HG03196 (cell line): ENCODE results near the gene PRRG2.

ENCODE experiments used
- ATAC-seq: cut with Tn5 transposase; IDR thresholded peaks from one replicate; pipeline ENCODE4 v1.9.1; 2021; ENCODE audit not compliant: unreplicated experiment

Gene PRRG2

DNA sequence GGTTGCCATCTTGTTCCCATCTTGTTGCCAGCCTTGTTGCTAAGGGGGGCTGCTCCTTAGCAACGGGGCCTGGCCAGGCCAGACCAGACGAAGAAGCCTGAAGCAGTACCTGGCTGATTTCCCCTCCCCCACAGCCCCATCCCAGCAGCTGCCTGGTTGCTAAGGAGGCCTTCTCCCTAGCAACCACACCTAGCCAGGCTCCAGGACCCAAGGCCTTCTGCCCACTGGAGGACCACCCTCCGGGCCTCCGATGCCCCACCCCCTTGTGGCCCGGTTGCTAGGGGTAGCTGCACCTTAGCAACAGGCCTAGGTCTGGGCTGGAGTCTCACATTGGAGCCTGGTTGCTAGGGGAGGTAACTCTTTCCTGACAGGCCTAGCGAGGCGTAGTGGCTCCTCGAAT, 3.9 kb downstream of the PRRG2 start:
- no peak for ATAC-seq

DNA sequence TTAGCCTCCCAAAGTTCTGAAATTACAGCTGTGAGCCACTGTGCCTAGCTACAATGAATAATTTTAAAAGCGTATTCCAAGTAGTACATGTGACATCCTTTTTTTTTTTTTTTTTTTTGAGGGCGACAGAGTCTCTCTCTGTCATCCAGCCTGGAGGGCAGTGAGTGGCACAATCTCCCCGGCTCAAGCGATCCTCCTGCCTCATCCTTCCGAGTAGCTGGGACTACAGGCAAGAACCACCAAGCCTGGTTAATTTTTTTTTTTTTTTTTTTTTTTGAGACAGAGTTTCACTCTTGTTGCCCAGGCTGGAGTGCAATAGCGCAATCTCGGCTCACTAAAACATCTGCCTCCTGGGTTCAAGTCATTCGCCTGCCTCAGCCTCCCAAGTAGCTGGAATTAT, 6.1 kb downstream of the PRRG2 start:
- ATAC-seq, result no peak

GRCh38 chr19:49588365-49589122, 7.4 kb downstream of the PRRG2 start:
- ATAC-seq, result no peak

DNA sequence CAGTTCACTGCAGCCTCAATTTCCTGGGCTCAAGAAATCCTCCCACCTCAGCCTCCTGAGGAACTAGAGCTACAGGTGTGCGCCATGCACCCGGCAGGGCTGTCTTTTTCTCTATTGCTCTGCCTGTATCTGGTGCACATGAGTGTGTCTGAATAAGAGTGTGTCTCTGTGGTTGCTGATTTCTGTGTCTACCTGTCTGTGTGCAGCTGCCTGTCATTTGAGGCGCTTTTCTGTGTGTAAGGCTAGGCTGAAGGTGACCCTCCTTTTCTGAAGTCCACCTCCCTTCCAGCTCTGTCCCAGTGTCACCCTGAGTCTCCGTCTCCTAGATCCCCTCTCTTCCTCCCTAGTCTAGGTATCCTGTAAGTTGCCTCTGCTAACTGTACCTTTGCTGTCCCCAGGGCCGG, 8.4 kb downstream of the PRRG2 start:
- ATAC-seq, result no peak

- peak; percentile 57 for ATAC-seq
Observed at GRCh38 chr19:49590071-49590970, 9.2 kb downstream of the PRRG2 start.

GRCh38 chr19:49590971-49591730, 10.0 kb downstream of the PRRG2 start, which contains the start of gene PRR12:
Gene PRR12, plus strand, starts transcription at chr19:49591182. Its CDS starts 473 bp downstream, at chr19:49591655.
- ATAC-seq, result no peak

DNA sequence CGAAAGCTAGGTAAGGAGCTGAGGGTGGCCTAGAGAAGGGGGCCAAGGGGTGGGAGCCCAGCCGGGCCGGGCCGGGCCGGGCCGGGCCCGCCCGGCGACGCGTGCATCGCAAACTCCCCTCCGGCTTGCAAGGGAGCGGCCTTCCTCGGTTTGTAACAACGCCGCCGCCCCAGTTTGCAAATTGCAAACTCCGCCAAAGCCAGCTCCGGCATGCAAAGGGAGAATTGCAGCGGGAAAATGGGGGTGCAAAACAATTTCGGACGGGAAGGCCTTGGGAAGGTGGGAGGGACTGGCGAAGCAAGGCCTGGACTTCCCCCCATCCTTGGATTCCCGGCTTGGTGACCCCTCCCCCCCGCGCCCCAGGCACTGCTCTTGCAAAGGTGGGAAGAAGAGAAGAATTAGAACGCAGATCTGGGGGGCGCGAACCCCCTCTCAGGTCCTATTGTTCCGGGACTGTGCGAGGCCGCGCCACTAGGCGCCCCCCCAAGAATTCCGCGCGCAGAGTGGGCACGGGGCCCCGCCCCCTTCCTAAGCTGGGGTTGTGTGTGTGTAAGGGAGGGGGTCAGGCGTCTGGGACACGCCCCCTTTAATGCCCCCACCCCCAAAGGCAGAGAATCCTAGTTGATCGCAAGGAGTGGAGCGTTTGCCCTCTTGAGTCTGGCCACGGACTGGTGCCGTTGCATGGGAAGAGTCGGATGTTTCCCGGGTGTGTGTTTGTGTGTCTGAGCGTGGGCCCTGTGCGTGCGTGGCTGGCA, 10.8 kb downstream of the PRRG2 start:
- ATAC-seq, result no peak

DNA sequence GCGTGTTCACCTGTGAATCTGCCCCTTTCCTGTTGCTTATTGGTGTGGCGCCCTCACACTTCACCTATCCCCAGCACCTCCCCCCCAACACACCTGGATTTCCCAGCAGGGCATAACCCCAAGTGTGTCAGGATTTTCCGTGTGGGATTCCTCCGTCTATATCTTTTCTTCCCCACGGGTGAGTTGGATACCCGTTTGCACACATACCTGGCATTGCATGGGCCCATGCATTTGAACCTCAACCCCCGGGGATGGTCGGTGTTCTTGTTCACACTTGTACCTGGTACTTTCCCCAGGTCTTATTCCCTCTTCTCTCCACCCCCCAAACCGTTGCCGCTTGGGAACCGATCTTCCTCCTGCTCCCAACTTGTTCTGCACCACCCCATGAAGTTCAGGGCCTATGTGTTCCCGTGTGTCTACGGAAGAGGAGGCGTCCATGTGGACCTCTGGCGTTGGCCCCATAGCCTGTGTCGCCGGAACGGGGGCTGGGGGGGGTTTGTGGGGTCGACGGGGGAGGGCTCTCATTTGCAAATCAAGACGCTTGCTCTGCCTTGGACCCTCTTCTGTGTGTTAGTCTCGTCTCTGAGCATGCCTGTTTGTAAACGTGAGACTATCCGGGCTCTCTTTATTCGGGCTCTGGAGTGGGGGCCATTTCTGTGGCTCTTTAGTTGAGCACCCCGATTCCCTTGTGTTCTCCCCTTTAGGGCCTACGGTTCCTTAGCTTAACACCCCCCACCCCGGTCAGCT, 11.5 kb downstream of the PRRG2 start:
- no peak for ATAC-seq

- peak; percentile 32 for ATAC-seq
Observed at GRCh38 chr19:49593233-49594113, 12.4 kb downstream of the PRRG2 start.

GRCh38 chr19:49594157-49594992, 13.3 kb downstream of the PRRG2 start:
- no peak for ATAC-seq

GRCh38 chr19:49594993-49595818, 14.1 kb downstream of the PRRG2 start:
- ATAC-seq, result no peak

DNA sequence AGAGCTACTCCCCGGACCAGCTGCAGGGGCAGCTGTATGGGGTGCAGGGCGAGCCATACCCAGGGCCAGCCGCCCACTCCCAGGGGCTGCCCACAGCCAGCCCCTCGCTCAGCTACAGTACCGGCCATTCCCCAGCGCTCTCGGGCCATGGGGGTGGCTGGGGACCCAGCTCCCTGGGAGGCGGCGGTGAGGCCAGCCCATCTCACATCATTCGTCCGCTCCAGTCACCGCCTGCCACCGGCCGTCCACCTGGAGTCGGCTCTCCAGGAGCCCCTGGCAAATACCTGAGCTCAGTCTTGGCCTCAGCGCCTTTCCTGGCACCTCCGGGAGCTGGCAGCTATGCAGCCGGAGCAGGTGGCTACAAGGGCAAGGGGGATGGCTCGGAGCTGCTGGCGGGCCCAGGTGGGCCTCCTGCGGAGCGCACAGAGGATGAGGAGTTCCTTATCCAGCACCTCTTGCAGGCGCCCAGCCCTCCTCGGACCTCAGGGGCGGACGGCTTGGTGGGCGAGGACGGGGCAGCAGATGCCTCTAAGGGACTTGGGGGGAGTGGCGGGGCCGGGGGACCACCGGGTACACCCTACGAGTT, 14.8 kb downstream of the PRRG2 start:
- no peak for ATAC-seq

- no peak for ATAC-seq
Observed at GRCh38 chr19:49596407-49596806, 15.3 kb downstream of the PRRG2 start.

DNA sequence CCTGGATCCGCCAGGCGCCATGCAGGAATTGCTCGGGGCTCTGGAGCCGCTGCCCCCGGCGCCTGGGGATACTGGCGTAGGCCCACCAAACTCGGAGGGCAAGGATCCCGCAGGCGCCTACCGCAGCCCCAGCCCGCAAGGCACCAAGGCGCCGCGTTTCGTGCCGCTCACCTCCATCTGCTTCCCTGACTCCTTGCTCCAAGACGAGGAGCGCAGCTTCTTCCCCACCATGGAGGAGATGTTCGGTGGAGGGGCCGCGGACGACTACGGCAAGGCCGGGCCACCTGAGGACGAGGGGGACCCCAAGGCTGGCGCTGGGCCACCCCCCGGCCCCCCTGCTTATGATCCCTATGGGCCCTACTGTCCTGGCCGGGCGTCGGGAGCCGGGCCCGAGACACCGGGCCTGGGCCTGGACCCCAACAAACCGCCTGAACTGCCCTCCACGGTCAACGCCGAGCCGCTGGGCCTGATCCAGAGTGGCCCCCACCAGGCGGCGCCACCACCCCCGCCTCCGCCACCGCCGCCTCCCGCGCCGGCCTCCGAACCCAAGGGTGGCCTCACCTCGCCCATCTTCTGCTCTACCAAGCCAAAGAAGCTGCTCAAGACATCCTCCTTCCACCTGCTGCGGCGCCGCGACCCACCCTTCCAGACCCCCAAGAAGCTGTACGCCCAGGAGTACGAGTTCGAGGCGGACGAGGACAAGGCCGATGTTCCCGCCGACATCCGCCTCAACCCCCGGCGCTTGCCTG, 16.0 kb downstream of the PRRG2 start:
- no peak for ATAC-seq

DNA sequence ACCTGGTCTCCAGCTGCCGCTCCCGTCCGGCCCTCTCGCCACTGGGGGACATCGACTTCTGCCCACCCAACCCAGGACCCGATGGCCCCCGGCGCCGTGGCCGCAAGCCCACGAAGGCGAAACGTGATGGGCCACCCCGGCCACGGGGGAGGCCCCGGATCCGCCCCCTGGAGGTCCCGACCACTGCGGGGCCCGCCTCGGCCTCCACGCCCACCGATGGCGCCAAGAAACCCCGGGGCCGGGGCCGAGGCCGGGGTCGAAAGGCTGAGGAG, 16.5 kb downstream of the PRRG2 start:
- no peak for ATAC-seq
